ENCODE data around the gene LPXN.

- TF ChIP-seq POLR2A (IDR thresholded peaks at IDR 0.05) (no peak), CTCF (IDR thresholded peaks at IDR 0.05 in 8 of 11, conservative IDR thresholded peaks at IDR 0.05 in 3 of 11) (no peak), POLR2AphosphoS5 (IDR thresholded peaks at IDR 0.05) (peak in 1 of 3 donors; percentile 62)
Measured at GRCh38 chr11:58531865-58532341, 43.8 kb downstream of the LPXN start.

All from spleen (tissue), 7 donors.